Endodermal cell (in vitro differentiated cells): Measurements from ENCODE around the gene SPOUT1. TPM values are rescaled to one million over a fixed set of nuclear protein-coding genes. Genes with fewer than 3 reads are reported as not detected.

ENCODE experiments used
- DNase-seq: peaks from one replicate; pipeline ENCODE4 v3.0.0-alpha.2; 2017
- H3K27ac ChIP-seq: 2 replicates; pipeline ENCODE4 v1.5.1; 2013; ENCODE audit warnings: mild to moderate bottlenecking, low read depth, low read length, moderate library complexity
- H3K27me3 ChIP-seq: 2 replicates; pipeline ENCODE4 v1.6.1; 2013; ENCODE audit warnings: mild to moderate bottlenecking, low read length, moderate library complexity; ENCODE audit not compliant: insufficient read depth, control insufficient read depth, poor library complexity, severe bottlenecking
- H3K36me3 ChIP-seq: 2 replicates; pipeline ENCODE4 v1.7.0; 2013; ENCODE audit warnings: mild to moderate bottlenecking, low read length, moderate library complexity; ENCODE audit not compliant: control insufficient read depth, insufficient read depth
- H3K4me1 ChIP-seq: one replicate; pipeline ENCODE4 v1.7.0; 2013; ENCODE audit warnings: low read length; ENCODE audit not compliant: control insufficient read depth, insufficient read depth
- H3K4me3 ChIP-seq: 2 replicates; pipeline ENCODE4 v1.5.1; 2013; ENCODE audit warnings: mild to moderate bottlenecking, low read length, moderate library complexity
- H3K9ac ChIP-seq: 2 replicates; pipeline ENCODE4 v1.6.1; 2013; ENCODE audit warnings: mild to moderate bottlenecking, low read length, moderate library complexity; ENCODE audit not compliant: poor library complexity, severe bottlenecking; ENCODE audit errors: extremely low read depth
- H3K9me3 ChIP-seq: 2 replicates; pipeline ENCODE4 v1.6.1; 2013; ENCODE audit warnings: mild to moderate bottlenecking, low read length, moderate library complexity; ENCODE audit not compliant: control insufficient read depth
- H3K27ac Mint-ChIP-seq: 2 replicates; pipeline ENCODE4 v1.8.0; 2020; ENCODE audit warnings: mixed read lengths
- H3K27me3 Mint-ChIP-seq: 2 replicates; pipeline ENCODE4 v1.8.0; 2021; ENCODE audit warnings: mild to moderate bottlenecking, mixed read lengths; ENCODE audit not compliant: insufficient read depth
- H3K36me3 Mint-ChIP-seq: 2 replicates; pipeline ENCODE4 v1.8.0; 2020; ENCODE audit warnings: low read depth, mixed read lengths
- H3K4me1 Mint-ChIP-seq: 2 replicates; pipeline ENCODE4 v1.8.0; 2020; ENCODE audit warnings: mixed read lengths
- H3K4me3 Mint-ChIP-seq: 2 replicates; pipeline ENCODE4 v1.8.0; 2020; ENCODE audit warnings: mild to moderate bottlenecking, moderate library complexity, mixed read lengths
- H3K9me3 Mint-ChIP-seq: 2 replicates; pipeline ENCODE4 v1.8.0; 2020; ENCODE audit warnings: mild to moderate bottlenecking, mixed read lengths
- CTCF ChIP-seq: fragments of 200-600 bp; sonication (generic); conservative IDR thresholded peaks from 2 replicates; pipeline ENCODE4 v1.5.0; 2021; ENCODE audit warnings: antibody characterized with exemption, mild to moderate bottlenecking
- WGBS, 2 experiments: methylation state at CpG; one replicate each; pipeline versions ENCODE4 v1.1.5 to v1.1.7; 2013; ENCODE audit warnings: missing lambda C conversion rate in 2 of 2, mixed read lengths in 1 of 2; ENCODE audit not compliant: insufficient coverage in 1 of 2, insufficient read length in 1 of 2; 5-methylcytosine and 5-hydroxymethylcytosine counted together
- total RNA-seq, 2 donors: library from RNA; stranded (reverse); fragmentation: NEBNext Ultra II Directional in 1 of 2; extraction: Animal tissue kit (Norgen Biotek cat#: 25700) in 1 of 2; gene quantifications; 2 replicates in 1 of 2; 3 replicates in 1 of 2; pipeline ENCODE4 v1.2.1, GENCODE V29; 2021

SPOUT1 gene
- total RNA-seq, 2 donors from 2014 or later: 66.9 to 86.5 TPM

GRCh38 chr9:128822407-128823042 lies 7.1 kb downstream of the SPOUT1 start:
- Histone ChIP-seq H3K4me3 (no peak overlapping the region), H3K36me3 (peaks cover 40% of the 10 kb centered on the region), H3K27ac (no peak overlapping the region), H3K9ac (no peak overlapping the region), H3K4me1 (no peaks in the 10 kb centered on the region), H3K27me3 (no peaks in the 10 kb centered on the region), H3K9me3 (no peaks in the 10 kb centered on the region)
- Mint-ChIP-seq H3K4me3 (no peak overlapping the region), H3K36me3 (peaks cover 47% of the 10 kb centered on the region), H3K27ac (no peak overlapping the region), H3K27me3 (peaks cover 1% of the 10 kb centered on the region), H3K4me1 (peaks cover 9% of the 10 kb centered on the region), H3K9me3 (no peaks in the 10 kb centered on the region)
- 95 to 100% methylated on average over 6 to 22 of the region's 22 CpGs for WGBS, 2 experiments
- no peak for TF ChIP-seq CTCF
- no peak for DNase-seq

GRCh38 chr9:128821584-128822406 lies 7.8 kb downstream of the SPOUT1 start:
- Histone ChIP-seq H3K36me3 (peaks cover 33% of the 10 kb centered on the region), H3K9me3 (no peaks in the 10 kb centered on the region), H3K9ac (no peak overlapping the region), H3K4me1 (no peaks in the 10 kb centered on the region), H3K27ac (no peak overlapping the region), H3K27me3 (no peaks in the 10 kb centered on the region), H3K4me3 (no peak overlapping the region)
- H3K27ac Mint-ChIP-seq: no peak overlapping the region
- peaks cover 1% of the 10 kb centered on the region for H3K27me3 Mint-ChIP-seq
- no peaks in the 10 kb centered on the region for H3K9me3 Mint-ChIP-seq
- H3K4me3 Mint-ChIP-seq: no peak overlapping the region
- peaks cover 40% of the 10 kb centered on the region for H3K36me3 Mint-ChIP-seq
- peaks cover 9% of the 10 kb centered on the region for H3K4me1 Mint-ChIP-seq
- WGBS, 2 experiments: 93% methylated on average over 13 to 16 of the region's 16 CpGs
- no peak for DNase-seq
- no peak for TF ChIP-seq CTCF

GRCh38 chr9:128820665-128821583 lies 8.7 kb downstream of the SPOUT1 start:
- peaks cover 1% of the 10 kb centered on the region for H3K27me3 Mint-ChIP-seq
- Histone ChIP-seq H3K9ac (no peak overlapping the region), H3K9me3 (no peaks in the 10 kb centered on the region), H3K36me3 (peaks cover 24% of the 10 kb centered on the region), H3K27me3 (no peaks in the 10 kb centered on the region), H3K4me3 (no peak overlapping the region), H3K27ac (no peak overlapping the region), H3K4me1 (no peaks in the 10 kb centered on the region)
- no peak for TF ChIP-seq CTCF
- H3K9me3 Mint-ChIP-seq: no peaks in the 10 kb centered on the region
- peaks cover 31% of the 10 kb centered on the region for H3K36me3 Mint-ChIP-seq
- no peak overlapping the region for H3K4me3 Mint-ChIP-seq
- H3K27ac Mint-ChIP-seq: no peak overlapping the region
- no peak for DNase-seq
- peaks cover 9% of the 10 kb centered on the region for H3K4me1 Mint-ChIP-seq
- 88 to 92% methylated on average over 15 to 24 of the region's 24 CpGs for WGBS, 2 experiments
